H1 (cell line): ENCODE data around the gene NEDD4.

Source experiments
- CTCF ChIP-seq, 3 experiments: IDR thresholded peaks; 1 replicate in 2 of 3; 2 replicates in 1 of 3; pipeline versions ENCODE4 v1.5.1 to v1.6.1; 2011; ENCODE audit warnings: low read length in 3 of 3, mild to moderate bottlenecking in 3 of 3, inconsistent platforms in 2 of 3, low read depth in 1 of 3, moderate library complexity in 1 of 3; ENCODE audit not compliant: insufficient read depth in 1 of 3; ENCODE audit errors: control extremely low read depth in 1 of 3
- EP300 ChIP-seq, 2 experiments: IDR thresholded peaks; 1 replicate in 1 of 2; 2 replicates in 1 of 2; pipeline ENCODE4 v1.6.1; 2011 to 2012; ENCODE audit warnings: low read depth in 2 of 2, low read length in 2 of 2, mild to moderate bottlenecking in 2 of 2, borderline replicate concordance in 1 of 2, inconsistent platforms in 1 of 2, moderate library complexity in 1 of 2
- EZH2 ChIP-seq: fragments of 200-600 bp; sonication (generic); IDR thresholded peaks from 2 replicates; pipeline ENCODE4 v1.7.1; 2012; ENCODE audit warnings: low read depth, mild to moderate bottlenecking, moderate library complexity, low read length, inconsistent platforms; ENCODE audit not compliant: severe bottlenecking
- HDAC6 ChIP-seq: IDR thresholded peaks from one replicate; pipeline ENCODE4 v1.7.1; 2012; ENCODE audit warnings: low read depth, mild to moderate bottlenecking, inconsistent platforms, low read length, moderate library complexity
- KDM1A ChIP-seq: fragments of 200-600, 300-600 bp; sonication (generic); IDR thresholded peaks from 2 replicates; pipeline ENCODE4 v1.7.1; 2016; ENCODE audit warnings: mild to moderate bottlenecking, low read length, borderline replicate concordance
- POLR2A ChIP-seq, 2 experiments: IDR thresholded peaks; 1 replicate in 1 of 2; 2 replicates in 1 of 2; pipeline ENCODE4 v1.6.1; 2011; ENCODE audit warnings: low read depth in 2 of 2, low read length in 2 of 2, mild to moderate bottlenecking in 2 of 2; ENCODE audit errors: control extremely low read depth in 1 of 2
- SIN3A ChIP-seq, 2 experiments: IDR thresholded peaks in 1 of 2; conservative IDR thresholded peaks in 1 of 2; 2 replicates each; pipeline ENCODE4 v1.6.1; 2011 to 2012; ENCODE audit warnings: low read length in 2 of 2, improper control_type of control experiment in 1 of 2, low read depth in 1 of 2, mild to moderate bottlenecking in 1 of 2
- SP1 ChIP-seq: IDR thresholded peaks from 2 replicates; pipeline ENCODE4 v1.6.1; 2011; ENCODE audit warnings: low read depth, low read length
- SP2 ChIP-seq: IDR thresholded peaks from 2 replicates; pipeline ENCODE4 v1.6.1; 2012; ENCODE audit warnings: mild to moderate bottlenecking, low read length, inconsistent platforms
- SP4 ChIP-seq: IDR thresholded peaks from 2 replicates; pipeline ENCODE4 v1.6.1; 2012; ENCODE audit warnings: low read length, inconsistent platforms
- TCF12 ChIP-seq: IDR thresholded peaks from 2 replicates; pipeline ENCODE4 v1.6.1; 2011; ENCODE audit warnings: low read depth, mild to moderate bottlenecking, low read length
- YY1 ChIP-seq: IDR thresholded peaks from 2 replicates; pipeline ENCODE4 v1.6.1; 2011; ENCODE audit warnings: low read depth, mild to moderate bottlenecking, low read length
- ZNF274 ChIP-seq: IDR thresholded peaks from 2 replicates; pipeline ENCODE4 v1.7.0; 2012; ENCODE audit warnings: low read length, borderline replicate concordance; ENCODE audit errors: extremely low read depth

- TF ChIP-seq SIN3A (conservative IDR thresholded peaks at IDR 0.05 in 1 of 2, IDR thresholded peaks at IDR 0.05 in 1 of 2; ENCODE audit: low read depth in 1 of 2, low read length in 2 of 2), result no peak
- no peak for TF ChIP-seq CTCF (IDR thresholded peaks at IDR 0.05; ENCODE audit: control extremely low read depth in 1 of 3, insufficient read depth in 1 of 3, low read depth in 1 of 3, low read length in 3 of 3)
- TF ChIP-seq EZH2, result no peak
- no peak for TF ChIP-seq EP300 (IDR thresholded peaks at IDR 0.05; ENCODE audit: borderline replicate concordance in 1 of 2, low read depth in 2 of 2, low read length in 2 of 2)
- TF ChIP-seq ZNF274, result no peak
- TF ChIP-seq YY1, result no peak
- no peak for TF ChIP-seq SP4
- TF ChIP-seq KDM1A, result no peak
- no peak for TF ChIP-seq POLR2A (IDR thresholded peaks at IDR 0.05; ENCODE audit: control extremely low read depth in 1 of 2, low read depth in 2 of 2, low read length in 2 of 2)
- no peak for TF ChIP-seq SP2
- no peak for TF ChIP-seq TCF12
- no peak for TF ChIP-seq HDAC6
- no peak for TF ChIP-seq SP1
Observed at GRCh38 chr15:55970286-55970685, 23.1 kb downstream of the NEDD4 start.
